Mucosa of descending colon (tissue), 3 donors: ENCODE results near the gene SLC24A4. TPM values are rescaled to one million over a fixed set of nuclear protein-coding genes. Genes with fewer than 3 reads are reported as not detected.

Experiments
- ATAC-seq: fragments of 200-7000 bp; cut with Tn5 transposase; one replicate; pipeline ENCODE4 v1.9.1; 2020; ENCODE audit warnings: mild to moderate bottlenecking, moderate library complexity
- DNase-seq, 3 donors: peaks; one replicate each; pipeline ENCODE4 v3.0.0-alpha.2; 2020
- H3K36me3 ChIP-seq: fragments of 200-600 bp; one replicate; pipeline ENCODE4 v1.8.0; 2021; ENCODE audit warnings: low read depth, mild to moderate bottlenecking
- H3K4me1 ChIP-seq: fragments of 200-600 bp; one replicate; pipeline ENCODE4 v1.8.0; 2021; ENCODE audit warnings: low read depth, mild to moderate bottlenecking
- H3K4me3 ChIP-seq: fragments of 200-600 bp; one replicate; pipeline ENCODE4 v1.8.0; 2021; ENCODE audit warnings: mild to moderate bottlenecking
- H3K9me3 ChIP-seq: fragments of 200-600 bp; one replicate; pipeline ENCODE4 v1.8.0; 2021; ENCODE audit warnings: mild to moderate bottlenecking
- CTCF ChIP-seq: fragments of 200-600 bp; IDR thresholded peaks from one replicate; pipeline ENCODE4 v1.8.0; 2022; ENCODE audit warnings: antibody characterized with exemption, mild to moderate bottlenecking
- intact Hi-C, 2 donors: fragments of 100-400 bp; cut with DNase I in 1 of 2; cut with micrococcal nuclease in 1 of 2; formaldehyde crosslinking; loops; one replicate each; pipeline versions ENCODE4 v1.11.0 to v1.11.1; 2022; cut with DNase I, micrococcal nuclease
- total RNA-seq, 3 donors: library from RNA; stranded (reverse); fragmentation: NEBNext Ultra II Directional in 2 of 3; extraction: Animal tissue kit (Norgen Biotek cat#: 25700) in 2 of 3; gene quantifications; one replicate each; pipeline versions ENCODE4 v1.2.1 to v1.2.4, GENCODE V29; 2021 to 2023
- donor health status: DM: no; HTN: no; CAD: no; lungs with moderate emphysema.
- donor health status: DM: no; HTN: no; CAD: no.
- donor health status: DM: no; HTN: yes; CAD: no.

The SLC24A4 gene
- total RNA-seq, 3 donors from 2014 or later, result 0.14 to 0.63 (median 0.27) TPM

- intact Hi-C loops, result no loop called here
- Histone ChIP-seq H3K9me3 (no peaks in the 10 kb centered on the region), H3K36me3 (no peaks in the 10 kb centered on the region), H3K4me1 (no peaks in the 10 kb centered on the region), H3K4me3 (no peak overlapping the region)
- ATAC-seq (no peak), DNase-seq (peak in 1 of 3 donors; percentile 27)
- no peak for TF ChIP-seq CTCF
These were observed 196.5 kb downstream of the SLC24A4 start for GRCh38 chr14:92519246-92520101.

DNA sequence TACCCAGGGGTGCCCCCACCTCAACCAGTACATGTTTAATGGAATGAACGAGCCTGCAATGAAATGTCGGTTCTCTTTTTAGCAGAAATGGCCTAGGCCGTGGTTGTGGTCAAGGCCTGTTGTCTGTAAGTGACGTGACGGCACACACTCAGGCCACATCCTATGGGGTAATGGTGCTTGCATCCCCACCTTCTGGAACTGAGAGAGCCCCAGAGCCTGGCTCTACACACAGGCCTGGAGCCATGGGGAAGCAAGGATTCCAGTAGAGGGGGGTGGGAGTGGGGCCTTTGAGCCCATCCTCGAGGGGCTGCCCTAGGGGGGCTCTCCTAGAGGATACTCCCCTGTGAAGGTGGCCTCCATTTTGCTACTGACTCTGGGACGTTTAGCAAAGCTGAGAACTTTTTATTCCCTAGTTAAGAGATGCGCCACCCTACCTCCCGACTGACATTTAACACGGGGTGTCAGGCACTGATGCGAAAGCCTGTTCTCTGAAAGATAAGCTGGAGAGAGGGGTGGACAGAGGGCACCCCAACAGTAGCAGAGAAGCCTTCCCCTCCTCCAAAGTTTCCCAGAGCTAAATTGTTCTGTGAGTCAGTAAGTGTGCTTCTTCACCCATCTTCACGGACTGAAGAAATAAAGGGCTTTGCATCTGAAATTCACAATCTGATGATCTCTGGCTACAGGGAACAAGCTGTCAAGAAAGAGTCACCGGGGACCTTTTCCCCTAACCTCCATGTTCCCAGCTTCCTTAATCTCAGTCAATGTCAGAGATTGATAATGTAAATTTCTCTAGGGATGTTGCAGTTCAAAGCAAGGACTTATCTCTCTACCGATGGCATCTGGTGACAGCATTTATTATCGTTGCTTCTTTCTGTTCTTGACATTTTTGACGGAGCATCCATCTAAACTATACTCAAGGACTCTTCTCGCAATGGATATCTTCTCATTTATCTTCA, 197.4 kb downstream of the SLC24A4 start:
- Histone ChIP-seq H3K36me3 (no peaks in the 10 kb centered on the region), H3K4me3 (no peak overlapping the region), H3K9me3 (no peaks in the 10 kb centered on the region), H3K4me1 (no peaks in the 10 kb centered on the region)
- peak; percentile 54 for ATAC-seq
- TF ChIP-seq CTCF, result no peak
- peak in 1 of 3 donors; percentile 26 for DNase-seq
- intact Hi-C loops, result no loop called here

DNA sequence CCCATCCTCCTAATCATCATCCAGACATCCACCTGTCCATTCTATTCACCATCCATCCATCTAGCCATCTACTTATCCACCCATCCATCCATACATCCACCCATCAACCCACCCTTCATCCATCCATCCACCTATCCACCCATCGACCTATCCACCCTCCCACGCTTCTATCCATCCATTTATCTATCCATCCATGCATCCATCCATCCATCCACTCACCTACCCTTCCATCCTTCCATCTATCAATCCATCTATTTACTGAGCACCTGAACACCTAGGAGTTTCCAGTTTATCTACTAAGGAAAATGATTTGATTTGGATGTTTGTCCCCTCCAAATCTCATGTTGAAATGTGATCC, 198.1 kb downstream of the SLC24A4 start:
- no peak for ATAC-seq
- H3K4me1 ChIP-seq, result no peaks in the 10 kb centered on the region
- intact Hi-C loops, result no loop called here
- no peaks in the 10 kb centered on the region for H3K9me3 ChIP-seq
- no peak overlapping the region for H3K4me3 ChIP-seq
- H3K36me3 ChIP-seq, result no peaks in the 10 kb centered on the region
- TF ChIP-seq CTCF, result no peak
- DNase-seq, result no peak

DNA sequence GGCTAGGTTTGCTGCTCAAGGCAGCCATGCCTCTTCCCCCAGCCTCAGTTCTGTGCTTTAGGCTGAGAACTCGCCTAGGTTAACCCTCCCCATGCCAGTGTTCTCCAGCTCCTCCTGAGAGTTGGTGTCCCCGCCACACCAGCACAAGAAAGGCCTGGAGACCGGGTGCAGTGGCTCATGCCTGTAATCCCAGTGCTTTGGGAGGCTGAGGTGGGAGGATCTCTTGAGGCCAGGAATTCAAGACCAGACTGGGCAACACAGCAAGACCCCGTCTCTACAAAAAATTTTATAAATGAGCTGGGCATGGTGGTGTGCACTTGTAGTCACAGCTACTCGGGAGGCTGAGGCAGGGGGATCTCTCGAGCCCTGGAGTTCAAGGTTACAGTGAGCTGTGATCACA, 200.8 kb downstream of the SLC24A4 start:
- no peak overlapping the region for H3K4me3 ChIP-seq
- DNase-seq (peak in 1 of 3 donors; percentile 11), ATAC-seq (no peak)
- intact Hi-C loops, result no loop called here
- TF ChIP-seq CTCF, result no peak
- no peaks in the 10 kb centered on the region for H3K4me1 ChIP-seq
- no peaks in the 10 kb centered on the region for H3K36me3 ChIP-seq
- no peaks in the 10 kb centered on the region for H3K9me3 ChIP-seq

DNA sequence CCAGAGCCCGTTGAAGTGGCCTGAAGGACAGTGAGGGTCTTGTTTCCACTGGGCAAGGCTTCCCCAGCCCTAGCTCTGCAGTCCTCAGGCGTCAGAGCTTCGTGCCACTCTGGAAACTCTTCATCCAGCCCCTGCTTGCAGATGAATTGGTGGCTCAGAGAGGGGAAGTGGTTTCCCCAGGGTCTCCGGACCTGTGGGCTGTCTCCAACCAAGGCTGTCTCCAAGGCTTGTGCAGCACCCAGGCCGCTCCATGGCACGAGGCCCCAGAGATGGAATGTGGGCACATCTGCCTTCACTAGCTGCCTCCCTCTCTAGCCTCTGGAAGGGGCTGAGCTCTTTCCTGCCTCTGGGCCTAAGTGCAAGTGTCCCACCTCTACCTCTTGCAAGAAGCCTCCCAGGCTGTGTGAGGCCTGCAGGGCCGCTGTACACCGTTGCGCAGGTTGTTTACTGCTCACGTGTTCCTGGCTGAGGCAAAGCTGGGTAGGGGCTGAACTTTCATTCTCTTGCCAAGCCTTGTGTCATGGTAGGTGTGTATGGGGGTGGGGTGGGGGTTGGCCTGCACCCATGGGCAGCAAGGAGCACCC, 201.7 kb downstream of the SLC24A4 start:
- peak in 1 of 3 donors; percentile 21 for DNase-seq
- Histone ChIP-seq H3K9me3 (no peaks in the 10 kb centered on the region), H3K4me3 (no peak overlapping the region), H3K36me3 (no peaks in the 10 kb centered on the region), H3K4me1 (no peaks in the 10 kb centered on the region)
- intact Hi-C loops, result no loop called here
- TF ChIP-seq CTCF, result no peak
- peak; percentile 17 for ATAC-seq
